Measurements from ENCODE around the gene AFG1L.
A peak's percentile ranks its signal among the peaks of the same experiment; 100 is the strongest.

- TF ChIP-seq POLR2A (IDR thresholded peaks at IDR 0.05) (peak; percentile 81 to 90), CTCF (IDR thresholded peaks at IDR 0.05) (no peak)
Observed at GRCh38 chr6:108560463-108561308, 265.8 kb downstream of the AFG1L start, which contains the start of gene FOXO3.

Measured in adrenal gland (tissue), 5 donors.